HG03097 (cell line): ENCODE measurements around the gene MTA1.

Source experiments
- ATAC-seq: cut with Tn5 transposase; IDR thresholded peaks from one replicate; pipeline ENCODE4 v1.9.1; 2021; ENCODE audit not compliant: unreplicated experiment, low FRiP score

MTA1 gene

GRCh38 chr14:105386581-105387529 lies 32.8 kb upstream of the MTA1 start:
- ATAC-seq: no peak

- no peak for ATAC-seq
Observed at GRCh38 chr14:105387530-105387922, 32.1 kb upstream of the MTA1 start.

- ATAC-seq: no peak
Observed at GRCh38 chr14:105388110-105388951, 31.3 kb upstream of the MTA1 start.

- no peak for ATAC-seq
Observed at GRCh38 chr14:105388976-105389375, 30.7 kb upstream of the MTA1 start.

- ATAC-seq: no peak
Observed at GRCh38 chr14:105389534-105389933, 30.1 kb upstream of the MTA1 start.

GRCh38 chr14:105389976-105390848 lies 29.4 kb upstream of the MTA1 start:
- ATAC-seq: no peak

GRCh38 chr14:105390849-105391500 lies 28.7 kb upstream of the MTA1 start:
- no peak for ATAC-seq

- no peak for ATAC-seq
Observed at GRCh38 chr14:105391541-105391940, 28.1 kb upstream of the MTA1 start.

- ATAC-seq: no peak
Observed at GRCh38 chr14:105392131-105393090, 27.2 kb upstream of the MTA1 start.

GRCh38 chr14:105393151-105393550 lies 26.5 kb upstream of the MTA1 start:
- no peak for ATAC-seq

- ATAC-seq: no peak
Observed at GRCh38 chr14:105394714-105395537, 24.7 kb upstream of the MTA1 start.

GRCh38 chr14:105395538-105395854 lies 24.1 kb upstream of the MTA1 start:
- no peak for ATAC-seq

- no peak for ATAC-seq
Observed at GRCh38 chr14:105397350-105397931, 22.2 kb upstream of the MTA1 start.

- ATAC-seq: peak; percentile 69
Observed at GRCh38 chr14:105398044-105398725, 21.4 kb upstream of the MTA1 start, which contains the start of gene TEX22. TEX22 (plus strand) TSS chr14:105398538; CDS start chr14:105399341, 803 bp downstream.

GRCh38 chr14:105398726-105399465 lies 20.7 kb upstream of the MTA1 start:
- peak; percentile 26 for ATAC-seq

GRCh38 chr14:105399466-105399775 lies 20.2 kb upstream of the MTA1 start:
- no peak for ATAC-seq

GRCh38 chr14:105400016-105400415 lies 19.6 kb upstream of the MTA1 start:
- no peak for ATAC-seq
